ENCODE data around the gene SMIM5.

- TF ChIP-seq CTCF (IDR thresholded peaks at IDR 0.05) (no peak), POLR2AphosphoS5 (IDR thresholded peaks at IDR 0.05) (no peak), POLR2A (IDR thresholded peaks at IDR 0.05) (no peak), EP300 (IDR thresholded peaks at IDR 0.05) (no peak)
Measured at GRCh38 chr17:75622771-75623273, 10.4 kb upstream of the SMIM5 start.
